A549 (cell line): ENCODE measurements around the gene SLC12A2. TPM values are rescaled to one million over a fixed set of nuclear protein-coding genes. Genes with fewer than 3 reads are reported as not detected.

Source experiments
- ATAC-seq, 2 experiments: fragments of 200-7000 bp in 1 of 2; fragments of >200 bp in 1 of 2; cut with Nextera tagmentation in 1 of 2; cut with Tn5 transposase in 1 of 2; 3 replicates each; pipeline versions ENCODE4 v1.8.0 to v1.9.1; 2018 to 2020; ENCODE audit warnings: mild to moderate bottlenecking in 1 of 2, moderate library complexity in 1 of 2
- CTCF ChIA-PET: fragments of 300-600 bp; sonication (Branson Sonifier 250); formaldehyde crosslinking; extraction: SDS; loops from one replicate; lab custom pipeline; 2021; ENCODE audit warnings: antibody characterized with exemption, inconsistent platforms; lab: Yijun Ruan, JAX
- POLR2A ChIA-PET: fragments of 350-600 bp; formaldehyde crosslinking; extraction: SDS; loops from one replicate; lab custom pipeline; 2021; ENCODE audit warnings: antibody characterized with exemption, inconsistent platforms; lab: Yijun Ruan, JAX
- DNase-seq, 2 experiments: peaks; one replicate each; pipeline versions ENCODE4 v3.0.0 to v3.0.0-alpha.2; 2011 to 2016; ENCODE audit warnings: low read depth in 1 of 2, low spot score in 1 of 2
- FAIRE-seq: peaks from 2 replicates; lab custom pipeline; 2011; peaks lifted over from hg19 to GRCh38; lab: Jason Lieb, UNC
- H3K27ac ChIP-seq, 2 experiments: fragments of >200 bp; sonication (Bioruptor Twin); formaldehyde crosslinking; 3 replicates each; pipeline ENCODE4 v1.5.1; 2016 to 2017
- H3K4me1 ChIP-seq: fragments of >200 bp; sonication (Bioruptor Twin); formaldehyde crosslinking; 3 replicates; pipeline ENCODE4 v1.6.1; 2016
- H3K4me2 ChIP-seq: fragments of >200 bp; sonication (Bioruptor Twin); formaldehyde crosslinking; 3 replicates; pipeline ENCODE4 v1.6.1; 2016
- H3K4me3 ChIP-seq: fragments of >200 bp; sonication (Bioruptor Twin); formaldehyde crosslinking; 3 replicates; pipeline ENCODE4 v1.5.1; 2016
- H3K9me3 ChIP-seq: fragments of >200 bp; sonication (Bioruptor Twin); formaldehyde crosslinking; 3 replicates; pipeline ENCODE4 v1.6.1; 2016
- CBX8 ChIP-seq: fragments of 200-600 bp; sonication (generic); IDR thresholded peaks from 2 replicates; pipeline ENCODE4 v1.6.1; 2016
- CEBPB ChIP-seq, 2 experiments: fragments of >200 bp in 1 of 2; sonication (Bioruptor Twin) in 1 of 2; formaldehyde crosslinking in 1 of 2; IDR thresholded peaks; 2 replicates each; pipeline ENCODE4 v1.6.1; 2012 to 2016
- CHD2 ChIP-seq: fragments of 150-350 bp; IDR thresholded peaks from 2 replicates; pipeline ENCODE4 v1.6.1; 2014; ENCODE audit warnings: low read length; ENCODE audit not compliant: partially characterized antibody
- CTCF ChIP-seq: fragments of >200 bp; sonication (Bioruptor Twin); formaldehyde crosslinking; IDR thresholded peaks from 3 replicates; pipeline ENCODE4 v1.5.1; 2016
- E2F6 ChIP-seq: IDR thresholded peaks from 2 replicates; pipeline ENCODE4 v1.6.1; 2012; ENCODE audit warnings: low read depth, borderline replicate concordance
- EP300 ChIP-seq, 2 experiments: fragments of >200 bp; sonication (Bioruptor Twin); formaldehyde crosslinking; IDR thresholded peaks; 2 replicates in 1 of 2; 3 replicates in 1 of 2; pipeline ENCODE4 v1.6.1; 2016 to 2017
- FOSB ChIP-seq: fragments of 250-450 bp; sonication (Bioruptor Pico); IDR thresholded peaks from 2 replicates; pipeline ENCODE4 v1.5.0; 2020; ENCODE audit warnings: mild to moderate bottlenecking, moderate library complexity
- FOXS1 ChIP-seq: fragments of 250-450 bp; sonication (Bioruptor Pico); IDR thresholded peaks from 2 replicates; pipeline ENCODE4 v1.5.0; 2020; ENCODE audit warnings: mild to moderate bottlenecking, moderate library complexity
- GATA3 ChIP-seq: IDR thresholded peaks from 2 replicates; pipeline ENCODE4 v1.6.1; 2012; ENCODE audit warnings: borderline replicate concordance
- HMGXB4 ChIP-seq: fragments of 250-450 bp; sonication (Bioruptor Pico); IDR thresholded peaks from 2 replicates; pipeline ENCODE4 v1.5.0; 2021; ENCODE audit warnings: mild to moderate bottlenecking, moderate library complexity, borderline replicate concordance
- HOXB5 ChIP-seq: fragments of 250-450 bp; sonication (Bioruptor Pico); IDR thresholded peaks from 2 replicates; pipeline ENCODE4 v1.5.0; 2020; ENCODE audit warnings: mild to moderate bottlenecking, moderate library complexity
- JUN ChIP-seq, 2 experiments: fragments of >200 bp; sonication (Bioruptor Twin); formaldehyde crosslinking; IDR thresholded peaks; 2 replicates in 1 of 2; 3 replicates in 1 of 2; pipeline ENCODE4 v1.6.1; 2016 to 2017
- MAFK ChIP-seq: fragments of 450-650 bp; IDR thresholded peaks from 2 replicates; pipeline ENCODE4 v1.6.1; 2014; ENCODE audit not compliant: partially characterized antibody
- MAX ChIP-seq: IDR thresholded peaks from 2 replicates; pipeline ENCODE4 v1.6.1; 2012
- MYC ChIP-seq: IDR thresholded peaks from 2 replicates; pipeline ENCODE4 v1.6.1; 2012; ENCODE audit warnings: mild to moderate bottlenecking, inconsistent platforms, low read length, improper control_type of control experiment, borderline replicate concordance
- POLR2A ChIP-seq: IDR thresholded peaks from 2 replicates; pipeline ENCODE4 v1.6.1; 2012; ENCODE audit warnings: mild to moderate bottlenecking, low read length
- RAD21 ChIP-seq, 2 experiments: fragments of >200 bp in 1 of 2; sonication (Bioruptor Twin) in 1 of 2; formaldehyde crosslinking in 1 of 2; IDR thresholded peaks in 1 of 2; conservative IDR thresholded peaks in 1 of 2; 2 replicates in 1 of 2; 3 replicates in 1 of 2; pipeline ENCODE4 v1.6.1; 2012 to 2018; ENCODE audit warnings: inconsistent platforms in 1 of 2
- RARB ChIP-seq: fragments of 250-450 bp; sonication (Bioruptor Pico); IDR thresholded peaks from 2 replicates; pipeline ENCODE4 v1.8.0; 2021; ENCODE audit warnings: mild to moderate bottlenecking, moderate library complexity
- RFX5 ChIP-seq: fragments of 450-650 bp; IDR thresholded peaks from 2 replicates; pipeline ENCODE4 v1.7.1; 2014; ENCODE audit warnings: antibody characterized with exemption, mild to moderate bottlenecking, moderate library complexity
- RNF2 ChIP-seq: fragments of 200-600 bp; sonication (generic); IDR thresholded peaks from 2 replicates; pipeline ENCODE4 v1.6.1; 2016; ENCODE audit warnings: low read depth, mild to moderate bottlenecking, antibody characterized with exemption, moderate library complexity, borderline replicate concordance
- TFCP2L1 ChIP-seq: fragments of 250-450 bp; sonication (Bioruptor Pico); IDR thresholded peaks from 2 replicates; pipeline ENCODE4 v1.5.0; 2021; ENCODE audit warnings: mild to moderate bottlenecking
- ZFP36 ChIP-seq: fragments of 450-650 bp; IDR thresholded peaks from 2 replicates; pipeline ENCODE4 v1.6.1; 2014; ENCODE audit warnings: borderline replicate concordance; ENCODE audit not compliant: partially characterized antibody
- ZSCAN20 ChIP-seq: fragments of 250-450 bp; sonication (Bioruptor Pico); IDR thresholded peaks from 2 replicates; pipeline ENCODE4 v1.8.0; 2022; ENCODE audit warnings: mild to moderate bottlenecking, moderate library complexity
- WGBS: methylation state at CpG from one replicate; pipeline ENCODE4 v1.1.6; 2017; ENCODE audit errors: missing lambda C conversion rate; 5-methylcytosine and 5-hydroxymethylcytosine counted together
- polyA minus RNA-seq: library from RNA; depleted of rRNA, polyadenylated mRNA; stranded (reverse); fragments of >200 nt; gene quantifications from 2 replicates; pipeline ENCODE4 v1.2.3, GENCODE V29; 2011; rRNA and poly(A)+ RNA removed
- polyA plus RNA-seq, 4 experiments: library from polyadenylated mRNA; depleted of rRNA in 3 of 4; stranded (reverse); fragments of >200 nt; fragmentation: RNase III in 1 of 4; extraction: RNeasy Plus Mini Kit Qiagen cat#74134 plus additional on column Dnase treatment in 1 of 4; gene quantifications; 2 replicates in 3 of 4; 3 replicates in 1 of 4; pipeline ENCODE4 v1.2.3, GENCODE V29; 2011 to 2017
- TF ChIP-seq, protein P1 (sequence below): fragments of 200-600 bp; sonication (generic); IDR thresholded peaks from 2 replicates; pipeline ENCODE4 v1.6.1; 2016; ENCODE audit warnings: antibody characterized with exemption, mild to moderate bottlenecking, moderate library complexity
- TF ChIP-seq, protein P2 (sequence below): IDR thresholded peaks from 2 replicates; pipeline ENCODE4 v1.6.1; 2012

SLC12A2 gene
- polyA plus RNA-seq (2011; rRNA removed) (90.9 and 99.9 TPM in 2 replicates), polyA plus RNA-seq (2017; fragmentation: RNase III; extraction: RNeasy Plus Mini Kit Qiagen cat#74134 plus additional on column Dnase treatment) (15.0 to 19.6 TPM (median 17.1 TPM) in 3 replicates), polyA minus RNA-seq (130 and 147 TPM in 2 replicates)
- 7.4 and 9.0 TPM in 2 replicates for polyA plus RNA-seq (2012; cell fraction: cytosol; rRNA removed)
- polyA plus RNA-seq (2012; cell fraction: nucleus; rRNA removed), result 9.0 and 11.1 TPM in 2 replicates

GRCh38 chr5:128083033-128083810 lies at the start of gene SLC12A2:
SLC12A2 (plus strand) TSS chr5:128083766; CDS start chr5:128083955, 189 bp downstream.
- Histone ChIP-seq H3K4me3 (peak within 1 kb of the TSS; percentile 88), H3K4me1 (peaks cover 48% of the 10 kb centered on the region; the same call in 2 of the 3 replicates), H3K9me3 (no peaks in the 10 kb centered on the region), H3K27ac (peak within 1 kb of the TSS; percentile 95 to 99), H3K4me2 (peak within 1 kb of the TSS; percentile 87)
- FAIRE-seq (no peak), DNase-seq (peak; percentile 85 to 97), ATAC-seq (peak; percentile 83 to 84)
- TF ChIP-seq POLR2A (peak; percentile 91), RARB (CRISPR knock-in tag) (no peak), RFX5 (0 out of 2 replicates have a peak, but pooled peaks have one; percentile 26), TFCP2L1 (CRISPR knock-in tag) (no peak), RAD21 (conservative IDR thresholded peaks at IDR 0.05 in 1 of 2, IDR thresholded peaks at IDR 0.05 in 1 of 2) (peak in 1 of 2 experiments; percentile 35; a peak in 2 of 5 replicates), HOXB5 (CRISPR knock-in tag) (0 out of 2 replicates have a peak, but pooled peaks have one; percentile 78), ZSCAN20 (CRISPR knock-in tag) (0 out of 2 replicates have a peak, but pooled peaks have one; percentile 24), MAX (peak; percentile 98), GATA3 (peak; percentile 77), E2F6 (peak; percentile 94), MAFK (no peak), CHD2 (peak; percentile 96), JUN (IDR thresholded peaks at IDR 0.05) (peak; percentile 55 to 76), MYC (peak; percentile 50; the same call in 1 of the 2 replicates)
- TF ChIP-seq, protein P1, sequence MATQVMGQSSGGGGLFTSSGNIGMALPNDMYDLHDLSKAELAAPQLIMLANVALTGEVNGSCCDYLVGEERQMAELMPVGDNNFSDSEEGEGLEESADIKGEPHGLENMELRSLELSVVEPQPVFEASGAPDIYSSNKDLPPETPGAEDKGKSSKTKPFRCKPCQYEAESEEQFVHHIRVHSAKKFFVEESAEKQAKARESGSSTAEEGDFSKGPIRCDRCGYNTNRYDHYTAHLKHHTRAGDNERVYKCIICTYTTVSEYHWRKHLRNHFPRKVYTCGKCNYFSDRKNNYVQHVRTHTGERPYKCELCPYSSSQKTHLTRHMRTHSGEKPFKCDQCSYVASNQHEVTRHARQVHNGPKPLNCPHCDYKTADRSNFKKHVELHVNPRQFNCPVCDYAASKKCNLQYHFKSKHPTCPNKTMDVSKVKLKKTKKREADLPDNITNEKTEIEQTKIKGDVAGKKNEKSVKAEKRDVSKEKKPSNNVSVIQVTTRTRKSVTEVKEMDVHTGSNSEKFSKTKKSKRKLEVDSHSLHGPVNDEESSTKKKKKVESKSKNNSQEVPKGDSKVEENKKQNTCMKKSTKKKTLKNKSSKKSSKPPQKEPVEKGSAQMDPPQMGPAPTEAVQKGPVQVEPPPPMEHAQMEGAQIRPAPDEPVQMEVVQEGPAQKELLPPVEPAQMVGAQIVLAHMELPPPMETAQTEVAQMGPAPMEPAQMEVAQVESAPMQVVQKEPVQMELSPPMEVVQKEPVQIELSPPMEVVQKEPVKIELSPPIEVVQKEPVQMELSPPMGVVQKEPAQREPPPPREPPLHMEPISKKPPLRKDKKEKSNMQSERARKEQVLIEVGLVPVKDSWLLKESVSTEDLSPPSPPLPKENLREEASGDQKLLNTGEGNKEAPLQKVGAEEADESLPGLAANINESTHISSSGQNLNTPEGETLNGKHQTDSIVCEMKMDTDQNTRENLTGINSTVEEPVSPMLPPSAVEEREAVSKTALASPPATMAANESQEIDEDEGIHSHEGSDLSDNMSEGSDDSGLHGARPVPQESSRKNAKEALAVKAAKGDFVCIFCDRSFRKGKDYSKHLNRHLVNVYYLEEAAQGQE, result peak; percentile 96
- TF ChIP-seq, protein P2, sequence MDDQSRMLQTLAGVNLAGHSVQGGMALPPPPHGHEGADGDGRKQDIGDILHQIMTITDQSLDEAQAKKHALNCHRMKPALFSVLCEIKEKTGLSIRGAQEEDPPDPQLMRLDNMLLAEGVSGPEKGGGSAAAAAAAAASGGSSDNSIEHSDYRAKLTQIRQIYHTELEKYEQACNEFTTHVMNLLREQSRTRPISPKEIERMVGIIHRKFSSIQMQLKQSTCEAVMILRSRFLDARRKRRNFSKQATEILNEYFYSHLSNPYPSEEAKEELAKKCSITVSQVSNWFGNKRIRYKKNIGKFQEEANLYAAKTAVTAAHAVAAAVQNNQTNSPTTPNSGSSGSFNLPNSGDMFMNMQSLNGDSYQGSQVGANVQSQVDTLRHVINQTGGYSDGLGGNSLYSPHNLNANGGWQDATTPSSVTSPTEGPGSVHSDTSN, result no peak
- WGBS, result 0% methylated on average over 28 of the region's 104 CpGs
- ChIA-PET CTCF (interaction anchor here (0.6 to 3.0 kb wide), 12 partner anchors 10 to 509 kb away, joined by 3 to 15 read pairs (median 3); no protein-coding TSS in a partner anchor), POLR2A (interaction anchor here (0.7 to 2.3 kb wide), 12 partner anchors 29 to 326 kb away, joined by 3 to 11 read pairs (median 4); no protein-coding TSS in a partner anchor)

DNA sequence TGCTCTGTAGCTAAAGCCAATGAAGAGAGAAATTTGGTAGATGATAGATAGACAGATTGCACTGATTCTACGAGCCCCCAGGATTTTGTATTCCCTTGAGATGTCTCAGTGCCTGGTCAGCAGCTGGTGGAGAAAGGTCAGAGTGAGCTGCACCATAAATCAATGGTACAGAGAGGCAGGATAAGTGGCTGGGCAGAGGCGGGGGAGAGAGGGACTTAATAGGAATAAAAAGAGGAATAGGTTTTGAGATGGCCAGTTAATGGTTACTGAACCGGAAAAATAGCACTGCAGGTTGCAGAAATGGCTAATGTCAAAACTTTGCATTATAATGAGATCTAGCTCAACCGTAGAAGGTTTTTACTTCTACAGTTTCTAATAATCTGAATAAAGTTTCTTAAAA lies 47.9 kb upstream of the SLC12A2 start:
- ChIA-PET POLR2A (no interaction called here), CTCF (interaction anchor here (1.3 kb wide), 1 partner anchor 160 kb away, joined by 3 read pairs; no protein-coding TSS in a partner anchor)
- H3K9me3 ChIP-seq, result peaks cover 6% of the 10 kb centered on the region; the same call in 1 of the 3 replicates
- FAIRE-seq (no peak), ATAC-seq (no peak), DNase-seq (no peak)
- peak overlapping the region; percentile 59; the same call in 1 of the 3 replicates for H3K4me2 ChIP-seq
- H3K4me3 ChIP-seq, result no peak overlapping the region
- H3K4me1 ChIP-seq, result peaks cover 47% of the 10 kb centered on the region
- H3K27ac ChIP-seq, result 0 out of 6 replicates have a peak overlapping the region, but pooled peaks of 1 of the 2 experiments have one; percentile 47
- 83% methylated on average over 4 of the region's 4 CpGs for WGBS
- no peak for TF ChIP-seq EP300 (IDR thresholded peaks at IDR 0.05)
- no peak for TF ChIP-seq ZFP36
- no peak for TF ChIP-seq FOXS1 (CRISPR knock-in tag)
- no peak for TF ChIP-seq FOSB (CRISPR knock-in tag)
- TF ChIP-seq CTCF, result no peak
- TF ChIP-seq CEBPB (IDR thresholded peaks at IDR 0.05), result no peak
- TF ChIP-seq GATA3, result no peak
- no peak for TF ChIP-seq RNF2
- no peak for TF ChIP-seq CBX8
- TF ChIP-seq HMGXB4 (CRISPR knock-in tag), result no peak
- no peak for TF ChIP-seq RFX5
